Measurements from ENCODE around the gene ARID1B.

ARID1B gene

DNA sequence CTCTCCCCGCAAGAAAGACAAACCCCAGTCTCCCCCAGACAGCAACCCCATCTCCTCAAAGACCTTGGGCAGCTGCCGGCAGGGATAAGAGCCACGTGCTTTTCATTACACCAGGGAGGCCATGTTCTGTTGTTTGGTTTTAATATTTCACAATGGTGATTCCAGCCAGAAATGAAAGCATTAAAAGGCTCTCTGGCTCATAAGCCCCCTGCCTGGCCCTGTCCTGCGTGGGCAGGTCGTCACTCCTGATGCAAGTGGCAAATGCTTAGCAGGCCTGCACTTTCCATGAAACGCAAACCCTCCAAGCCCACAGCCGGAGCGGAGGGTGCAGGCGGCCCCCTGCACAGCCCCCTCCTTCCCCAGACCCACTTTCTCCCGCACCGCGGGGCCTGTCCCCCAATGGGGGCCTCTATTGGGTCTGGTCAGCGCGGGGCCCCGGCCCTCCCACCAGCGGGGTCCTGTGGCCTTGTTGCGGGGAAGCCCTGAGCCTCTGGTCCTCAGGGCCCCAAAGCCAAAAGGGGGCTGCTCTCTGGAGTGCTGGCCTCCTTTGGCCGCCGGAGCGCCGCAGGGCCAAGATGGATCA, 469.0 kb downstream of the ARID1B start:
- no peak for DNase-seq (ENCODE audit: low spot score)

GRCh38 chr6:157246771-157247484, 469.8 kb downstream of the ARID1B start:
- no peak for DNase-seq (ENCODE audit: low spot score)

DNA sequence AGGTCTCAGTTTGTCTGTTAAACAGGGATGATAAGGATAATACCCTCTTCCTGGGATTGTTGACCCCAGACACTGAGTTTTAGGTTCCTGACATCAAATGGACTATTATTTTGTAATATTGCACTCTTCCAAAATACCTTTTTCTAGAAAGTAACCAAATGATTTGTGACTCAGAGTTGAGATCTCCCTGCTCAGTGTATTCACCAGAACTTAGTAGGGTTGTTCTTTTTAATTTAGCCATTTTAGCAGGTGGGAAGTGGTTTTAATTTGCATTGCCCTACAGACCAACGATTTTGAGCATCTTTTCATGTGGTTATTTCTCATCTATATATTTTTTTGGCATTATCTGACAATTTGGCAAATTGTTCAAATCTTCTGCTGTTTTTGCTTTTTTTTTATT, 471.1 kb downstream of the ARID1B start:
- no peak for DNase-seq (ENCODE audit: low spot score)

DNA sequence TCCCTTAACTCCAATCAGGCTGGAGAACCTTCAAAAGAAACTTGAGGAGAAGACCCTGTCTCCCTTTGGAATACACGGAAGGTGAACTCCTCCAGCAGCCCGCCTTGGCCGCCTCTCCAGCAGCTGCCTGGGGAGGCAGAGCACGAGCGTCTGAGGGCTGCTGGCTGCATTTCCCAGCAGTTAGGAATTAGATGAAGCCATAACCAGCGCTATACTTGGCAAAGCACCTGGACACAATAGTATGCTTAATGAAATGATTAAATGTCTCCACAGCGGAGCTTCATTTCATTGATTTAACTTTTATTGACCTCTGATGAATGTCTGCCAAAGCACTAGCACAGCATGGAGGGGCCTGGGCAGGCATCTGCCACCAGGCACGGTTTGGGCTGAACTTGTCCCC, 472.6 kb downstream of the ARID1B start:
- DNase-seq (ENCODE audit: low spot score) = no peak

- DNase-seq (ENCODE audit: low spot score) = no peak
These were observed 474.5 kb downstream of the ARID1B start for GRCh38 chr6:157251586-157252247.

DNA sequence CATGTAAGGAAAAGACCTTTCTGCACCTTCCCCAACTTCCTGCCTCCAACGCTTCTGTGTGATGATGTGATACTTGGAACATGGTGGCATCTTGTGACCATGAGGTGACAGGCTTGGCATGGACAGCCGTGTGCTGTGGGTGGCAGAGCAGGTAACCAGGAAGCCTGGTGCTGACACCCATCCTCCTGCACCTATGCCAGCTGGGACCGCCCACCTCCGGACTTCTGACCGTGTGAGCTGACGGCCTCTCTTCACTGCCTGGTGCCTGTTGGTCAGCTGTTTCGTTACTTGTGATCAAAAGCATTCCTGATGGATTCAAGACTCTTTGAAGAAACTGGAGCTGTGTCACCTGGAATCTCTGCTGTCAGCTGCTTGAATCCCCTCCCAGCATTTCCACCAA, 475.8 kb downstream of the ARID1B start:
- DNase-seq (ENCODE audit: low spot score) = no peak

DNA sequence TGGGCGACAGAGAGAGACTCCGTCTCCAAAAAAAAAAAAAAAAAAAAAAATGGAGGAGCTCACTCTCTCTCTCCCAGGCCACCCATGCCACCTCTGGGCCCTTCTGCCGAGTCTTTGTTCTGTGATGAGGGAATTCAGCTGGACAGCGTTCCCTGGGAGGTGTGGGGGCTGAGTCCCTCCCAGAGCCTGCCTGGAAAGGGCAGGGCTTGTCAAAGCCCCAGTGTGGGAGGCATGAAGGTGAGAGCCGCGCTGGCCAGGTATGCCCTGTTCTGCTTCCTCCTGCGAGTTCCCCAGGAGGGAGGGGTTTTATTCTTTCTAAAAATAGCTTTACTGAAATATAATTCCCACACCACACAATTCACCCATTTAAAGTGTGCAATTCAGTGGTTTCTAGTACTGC, 476.5 kb downstream of the ARID1B start:
- DNase-seq (ENCODE audit: low spot score) = no peak

- DNase-seq (ENCODE audit: low spot score) = no peak
These were observed 477.4 kb downstream of the ARID1B start for GRCh38 chr6:157254538-157254937.

DNA sequence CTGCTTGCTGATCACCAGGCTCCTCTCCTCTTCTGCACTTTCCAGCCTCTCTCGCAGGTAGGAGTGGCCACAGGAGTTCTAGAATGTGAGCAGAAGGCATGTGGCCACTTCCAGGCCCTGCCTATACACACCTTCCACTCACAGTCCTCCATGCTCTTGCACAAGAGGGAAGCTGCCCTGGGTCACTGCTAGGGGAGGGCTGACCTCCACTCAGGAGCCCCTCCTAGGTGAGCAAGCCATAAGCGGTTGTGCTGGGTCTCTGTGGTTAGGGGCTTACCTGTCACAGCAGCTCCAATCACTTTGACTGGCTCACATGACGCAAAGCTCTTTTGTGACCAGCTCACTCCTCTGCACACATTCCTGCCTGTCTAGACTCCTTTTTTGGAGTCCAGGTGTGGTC, 477.9 kb downstream of the ARID1B start:
- DNase-seq (ENCODE audit: low spot score) = no peak

DNA sequence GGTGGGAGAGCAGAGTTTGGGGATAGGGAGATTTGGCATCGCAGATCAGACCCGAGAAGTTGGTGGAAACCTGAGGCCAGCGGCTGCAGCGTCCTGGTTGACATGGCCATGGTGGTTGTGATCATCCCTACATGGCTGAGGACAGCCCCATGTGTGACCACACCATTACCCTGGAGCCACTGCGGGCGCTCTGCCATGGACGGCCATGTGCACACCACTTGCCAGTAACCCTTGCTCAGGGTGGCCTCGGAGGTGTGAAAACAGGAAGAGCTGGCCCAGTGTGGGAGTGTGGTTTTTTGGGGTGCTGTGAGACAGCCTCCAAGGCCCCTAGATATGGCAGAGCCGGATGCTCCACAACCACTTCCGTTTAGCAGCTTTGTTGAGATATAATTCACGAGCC, 481.7 kb downstream of the ARID1B start:
- DNase-seq (ENCODE audit: low spot score) = no peak

GRCh38 chr6:157259443-157259842, 482.3 kb downstream of the ARID1B start:
- no peak for DNase-seq (ENCODE audit: low spot score)

All from cerebellar cortex (tissue), 1 donor.